ENCODE results near the gene SEC14L1. TPM values are rescaled to one million over a fixed set of nuclear protein-coding genes. Genes with fewer than 3 reads are reported as not detected.
"Not testable (repeated sequence)": the region's sequence is repeated elsewhere in the genome, so short reads cannot be mapped to it uniquely, and the experiment has no call there.

Gene SEC14L1
- 56.3 TPM for total RNA-seq

- FAIRE-seq (no peak), DNase-seq (ENCODE audit: low spot score in 2 of 2) (peak in 1 of 2 donors; percentile 39)
Observed at GRCh38 chr17:77140878-77141767, at the start of gene SEC14L1. SEC14L1 (plus strand) TSS chr17:77140969; CDS start chr17:77143597, 2,628 bp downstream.

GRCh38 chr17:77092025-77092424 lies 48.7 kb upstream of the SEC14L1 start:
- DNase-seq (ENCODE audit: low spot score in 2 of 2) (no peak), FAIRE-seq (no peak)

- FAIRE-seq (no peak), DNase-seq (ENCODE audit: low spot score in 2 of 2) (no peak)
Observed at GRCh38 chr17:77095461-77095860, 45.3 kb upstream of the SEC14L1 start.

- no peak for DNase-seq (ENCODE audit: low spot score in 2 of 2)
- FAIRE-seq: peak; percentile 21
Observed at GRCh38 chr17:77096570-77097214, 44.1 kb upstream of the SEC14L1 start.

- FAIRE-seq: no peak
Observed at GRCh38 chr17:77097631-77098180, 43.1 kb upstream of the SEC14L1 start.

GRCh38 chr17:77098884-77099545 lies 41.8 kb upstream of the SEC14L1 start:
- FAIRE-seq: peak; percentile 78
- DNase-seq (ENCODE audit: low spot score in 2 of 2): peak in 1 of 2 donors; percentile 60

More at GRCh38 chr17:77097631-77098180, 43.1 kb upstream of the SEC14L1 start:
- DNase-seq (ENCODE audit: low spot score in 2 of 2): no peak

GRCh38 chr17:77099997-77100396 lies 40.8 kb upstream of the SEC14L1 start:
- DNase-seq (ENCODE audit: low spot score in 2 of 2) (no peak), FAIRE-seq (no peak)

GRCh38 chr17:77101521-77102410 lies 39.0 kb upstream of the SEC14L1 start:
- DNase-seq (ENCODE audit: low spot score in 2 of 2) (no peak), FAIRE-seq (no peak)

- not testable (repeated sequence) for DNase-seq (ENCODE audit: low spot score in 2 of 2); FAIRE-seq
Observed at GRCh38 chr17:77102411-77103134, 38.2 kb upstream of the SEC14L1 start.

- no peak for DNase-seq (ENCODE audit: low spot score in 2 of 2)
- no peak for FAIRE-seq
Observed at GRCh38 chr17:77105706-77106105, 35.1 kb upstream of the SEC14L1 start.

- FAIRE-seq (no peak), DNase-seq (ENCODE audit: low spot score in 2 of 2) (no peak)
Observed at GRCh38 chr17:77106874-77107358, 33.9 kb upstream of the SEC14L1 start.

- DNase-seq (ENCODE audit: low spot score in 2 of 2) (no peak), FAIRE-seq (no peak)
Observed at GRCh38 chr17:77107506-77108433, 33.0 kb upstream of the SEC14L1 start.

- FAIRE-seq (no peak), DNase-seq (ENCODE audit: low spot score in 2 of 2) (no peak)
Observed at GRCh38 chr17:77109159-77109759, 31.5 kb upstream of the SEC14L1 start.

- FAIRE-seq: no peak
Observed at GRCh38 chr17:77109764-77110359, 30.9 kb upstream of the SEC14L1 start.

GRCh38 chr17:77111165-77111933 lies 29.4 kb upstream of the SEC14L1 start:
- DNase-seq (ENCODE audit: low spot score in 2 of 2); FAIRE-seq: not testable (repeated sequence)

More at GRCh38 chr17:77109764-77110359, 30.9 kb upstream of the SEC14L1 start:
- DNase-seq (ENCODE audit: low spot score in 2 of 2): no peak

- DNase-seq (ENCODE audit: low spot score in 2 of 2): no peak
- FAIRE-seq: no peak
Observed at GRCh38 chr17:77111934-77112296, 28.9 kb upstream of the SEC14L1 start.
